ENCODE data around the gene HTATSF1. TPM values are rescaled to one million over a fixed set of nuclear protein-coding genes. Genes with fewer than 3 reads are reported as not detected.

The HTATSF1 gene, protein sequence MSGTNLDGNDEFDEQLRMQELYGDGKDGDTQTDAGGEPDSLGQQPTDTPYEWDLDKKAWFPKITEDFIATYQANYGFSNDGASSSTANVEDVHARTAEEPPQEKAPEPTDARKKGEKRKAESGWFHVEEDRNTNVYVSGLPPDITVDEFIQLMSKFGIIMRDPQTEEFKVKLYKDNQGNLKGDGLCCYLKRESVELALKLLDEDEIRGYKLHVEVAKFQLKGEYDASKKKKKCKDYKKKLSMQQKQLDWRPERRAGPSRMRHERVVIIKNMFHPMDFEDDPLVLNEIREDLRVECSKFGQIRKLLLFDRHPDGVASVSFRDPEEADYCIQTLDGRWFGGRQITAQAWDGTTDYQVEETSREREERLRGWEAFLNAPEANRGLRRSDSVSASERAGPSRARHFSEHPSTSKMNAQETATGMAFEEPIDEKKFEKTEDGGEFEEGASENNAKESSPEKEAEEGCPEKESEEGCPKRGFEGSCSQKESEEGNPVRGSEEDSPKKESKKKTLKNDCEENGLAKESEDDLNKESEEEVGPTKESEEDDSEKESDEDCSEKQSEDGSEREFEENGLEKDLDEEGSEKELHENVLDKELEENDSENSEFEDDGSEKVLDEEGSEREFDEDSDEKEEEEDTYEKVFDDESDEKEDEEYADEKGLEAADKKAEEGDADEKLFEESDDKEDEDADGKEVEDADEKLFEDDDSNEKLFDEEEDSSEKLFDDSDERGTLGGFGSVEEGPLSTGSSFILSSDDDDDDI
- total RNA-seq: 10 to 100 TPM; 37.4 to 41.8 (median 38.7) TPM

DNA sequence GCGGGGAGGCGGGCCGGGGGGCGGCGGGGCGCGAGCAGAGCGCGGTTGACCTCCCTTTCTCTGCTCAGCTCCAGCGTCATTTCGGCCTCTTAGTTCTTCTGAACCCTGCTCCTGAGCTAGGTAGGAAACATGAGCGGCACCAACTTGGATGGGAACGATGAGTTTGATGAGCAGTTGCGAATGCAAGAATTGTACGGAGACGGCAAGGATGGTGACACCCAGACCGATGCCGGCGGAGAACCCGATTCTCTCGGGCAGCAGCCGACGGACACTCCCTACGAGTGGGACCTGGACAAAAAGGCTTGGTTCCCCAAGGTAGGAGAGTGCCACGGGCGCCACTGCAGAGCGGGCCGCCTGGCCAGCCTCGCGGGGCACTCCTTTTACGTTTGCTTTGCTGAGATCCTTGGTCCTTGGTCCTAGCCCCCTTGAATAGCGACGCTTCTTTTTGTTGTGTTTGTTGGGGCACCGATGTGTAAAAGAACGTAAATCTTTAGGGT, at the start of gene HTATSF1:
Gene HTATSF1 (plus strand): TSS at position 37 of the 497 bp plus-strand sequence. CDS start 93 bp downstream, at position 130.
- no peaks in the 10 kb centered on the region for H3K9me3 Mint-ChIP-seq
- DNase-seq: no peak
- peak; percentile 0 to 2 for ATAC-seq
- H3K4me3 Mint-ChIP-seq: peak within 1 kb of the TSS; percentile 94
- peaks cover 16% of the 10 kb centered on the region for H3K4me1 Mint-ChIP-seq (ENCODE audit: low read depth)
- H3K36me3 Mint-ChIP-seq (ENCODE audit: insufficient read depth): peaks cover 8% of the 10 kb centered on the region
- no peaks in the 10 kb centered on the region for H3K27me3 Mint-ChIP-seq (ENCODE audit: low read depth)

DNA sequence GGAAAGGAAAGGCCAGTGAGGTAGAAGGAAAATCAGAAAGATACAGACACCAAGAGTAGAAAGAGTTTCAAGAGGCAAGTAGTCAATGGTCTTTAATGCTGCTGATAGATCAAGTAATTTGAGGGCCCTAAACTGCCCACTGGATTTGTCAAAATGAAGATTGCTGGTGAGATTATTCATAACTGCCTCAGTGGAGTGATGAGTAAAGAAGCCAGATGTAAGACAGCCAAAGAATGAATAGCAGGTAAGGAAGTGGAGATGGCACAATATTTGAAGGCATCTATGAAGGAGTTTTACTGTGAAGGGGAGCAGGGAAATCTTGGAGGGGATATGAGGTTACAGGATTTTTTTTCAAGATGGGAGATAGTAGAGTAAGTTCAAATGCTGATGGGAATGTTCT, 49.4 kb upstream of the HTATSF1 start:
- ATAC-seq (no peak), DNase-seq (no peak)
- Mint-ChIP-seq H3K4me1 (ENCODE audit: low read depth) (no peaks in the 10 kb centered on the region), H3K27me3 (ENCODE audit: low read depth) (no peaks in the 10 kb centered on the region), H3K9me3 (no peaks in the 10 kb centered on the region), H3K4me3 (no peak overlapping the region), H3K36me3 (ENCODE audit: insufficient read depth) (no peaks in the 10 kb centered on the region)

DNA sequence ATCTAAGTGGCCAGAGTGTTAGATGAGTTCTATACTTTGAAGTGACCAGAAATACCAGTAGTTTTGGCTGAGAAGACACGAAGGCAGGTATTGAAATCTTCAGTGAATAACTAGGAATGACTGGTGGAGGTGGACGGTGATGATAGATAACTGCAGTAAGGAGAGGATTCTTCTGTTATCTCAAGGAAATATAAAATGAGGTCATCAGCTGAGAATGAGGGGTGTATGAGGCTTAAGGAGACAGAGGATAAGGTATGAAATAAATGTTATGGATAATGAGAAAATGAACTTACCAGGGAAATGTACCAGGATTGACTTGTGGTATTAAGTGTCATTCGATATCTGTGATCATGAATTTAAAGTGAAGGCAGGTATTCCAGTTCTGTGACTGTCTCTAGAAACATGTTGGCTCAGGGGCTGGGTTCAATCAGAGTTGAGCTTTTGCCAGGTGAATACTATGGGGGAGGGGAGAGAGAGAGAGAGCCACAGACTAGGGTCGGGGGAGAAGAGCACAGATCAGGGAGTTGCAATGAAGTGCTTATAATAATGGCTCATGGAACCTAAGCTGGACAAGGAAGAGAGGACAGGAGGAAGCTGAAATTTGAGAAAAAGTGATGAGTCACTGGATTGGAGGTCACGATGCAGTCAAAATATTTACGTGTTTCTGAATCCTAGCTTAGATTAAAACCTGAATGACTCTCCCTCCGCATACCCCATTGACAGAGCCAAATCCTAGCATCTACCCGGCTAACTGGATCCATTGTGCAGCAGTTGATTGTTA, 47.2 kb upstream of the HTATSF1 start:
- no peak for ATAC-seq

DNA sequence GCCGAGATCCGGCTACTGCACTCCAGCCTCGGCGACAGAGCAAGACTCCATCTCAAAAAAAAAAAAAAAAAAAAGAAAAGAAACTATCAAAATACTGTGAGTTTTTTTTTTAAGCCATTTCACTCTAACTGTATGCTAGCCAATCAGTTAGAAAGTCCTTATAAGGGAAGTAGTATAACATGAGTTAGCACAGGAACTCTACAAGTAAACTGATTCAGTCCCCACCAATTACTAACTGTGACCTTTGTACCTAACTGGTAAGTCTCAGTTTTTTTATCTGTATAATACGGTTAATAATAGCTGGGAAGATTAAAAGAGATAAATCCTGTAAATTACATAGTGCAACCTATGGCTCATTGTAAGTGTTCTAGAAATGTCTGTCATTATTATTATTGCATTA, 44.8 kb upstream of the HTATSF1 start:
- Mint-ChIP-seq H3K4me3 (no peak overlapping the region), H3K27me3 (ENCODE audit: low read depth) (no peaks in the 10 kb centered on the region), H3K9me3 (no peaks in the 10 kb centered on the region), H3K4me1 (ENCODE audit: low read depth) (no peaks in the 10 kb centered on the region), H3K36me3 (ENCODE audit: insufficient read depth) (no peaks in the 10 kb centered on the region)
- ATAC-seq (no peak), DNase-seq (no peak)

More for the DNA sequence above, 47.2 kb upstream of the HTATSF1 start:
- no peak for DNase-seq
- Mint-ChIP-seq H3K36me3 (ENCODE audit: insufficient read depth) (no peaks in the 10 kb centered on the region), H3K9me3 (no peaks in the 10 kb centered on the region), H3K4me3 (no peak overlapping the region), H3K27me3 (ENCODE audit: low read depth) (no peaks in the 10 kb centered on the region), H3K4me1 (ENCODE audit: low read depth) (no peaks in the 10 kb centered on the region)

DNA sequence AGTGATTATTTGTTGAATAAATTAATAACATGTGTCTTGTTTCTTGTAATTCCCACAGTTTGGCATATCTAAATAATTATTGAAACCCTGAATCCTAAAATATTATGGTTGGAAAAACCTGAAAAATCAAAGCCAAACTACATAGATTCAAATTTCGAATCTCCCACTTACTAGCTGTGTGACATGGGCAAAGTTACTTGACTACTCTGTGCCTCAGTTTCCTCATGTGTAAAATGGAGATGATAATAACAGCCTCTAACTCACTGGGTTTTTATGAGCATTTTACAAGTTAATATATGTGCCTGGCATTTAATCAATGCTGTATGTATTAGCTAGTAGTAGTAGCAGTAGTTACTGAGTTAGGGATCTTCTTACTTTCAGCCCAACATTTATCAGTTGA, 44.3 kb upstream of the HTATSF1 start:
- H3K9me3 Mint-ChIP-seq: no peaks in the 10 kb centered on the region

DNA sequence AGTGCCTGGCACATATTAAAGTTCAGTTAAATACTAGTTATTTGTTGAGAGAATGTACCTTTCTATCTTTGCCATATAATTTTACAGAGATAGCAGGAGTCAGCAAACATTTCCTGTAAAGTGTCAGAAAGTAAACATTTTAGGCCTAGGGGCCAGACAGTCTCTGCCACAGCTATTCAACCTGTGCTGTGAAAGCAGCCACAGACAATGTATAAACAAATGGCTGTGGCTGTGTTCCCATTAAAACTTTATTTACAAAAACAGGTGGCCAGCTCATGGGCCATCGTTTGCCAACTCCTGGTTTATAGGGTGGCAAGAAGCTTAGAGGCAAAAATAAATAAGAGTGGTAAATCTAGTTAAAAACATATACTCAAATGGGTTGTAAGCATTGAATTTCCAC, 43.6 kb upstream of the HTATSF1 start:
- Mint-ChIP-seq H3K4me3 (no peak overlapping the region), H3K4me1 (ENCODE audit: low read depth) (no peaks in the 10 kb centered on the region), H3K27me3 (ENCODE audit: low read depth) (no peaks in the 10 kb centered on the region), H3K9me3 (no peaks in the 10 kb centered on the region), H3K36me3 (ENCODE audit: insufficient read depth) (no peaks in the 10 kb centered on the region)
- ATAC-seq (no peak), DNase-seq (no peak)

More for the DNA sequence above, 44.3 kb upstream of the HTATSF1 start:
- Mint-ChIP-seq H3K36me3 (ENCODE audit: insufficient read depth) (no peaks in the 10 kb centered on the region), H3K4me1 (ENCODE audit: low read depth) (no peaks in the 10 kb centered on the region), H3K27me3 (ENCODE audit: low read depth) (no peaks in the 10 kb centered on the region), H3K4me3 (no peak overlapping the region)
- DNase-seq (no peak), ATAC-seq (no peak)

DNA sequence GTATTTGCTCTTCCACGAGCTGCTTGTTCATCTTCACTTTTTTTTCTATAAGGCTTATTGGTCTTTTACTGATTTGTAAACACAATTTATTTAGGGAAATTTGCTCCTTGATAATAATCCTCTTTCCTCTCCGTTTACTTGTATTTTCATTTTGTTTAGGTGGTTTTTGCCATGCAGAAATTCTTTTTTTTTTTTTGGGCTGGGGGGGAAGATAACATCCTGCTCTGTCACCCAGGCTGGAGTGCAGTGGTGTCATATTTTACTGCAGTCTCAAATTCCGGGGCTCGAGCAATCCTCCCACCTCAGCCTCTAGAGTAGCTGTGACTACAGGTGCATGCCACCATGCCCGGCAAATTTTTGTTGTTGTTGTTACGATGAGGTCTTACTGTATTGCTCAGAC, 41.3 kb upstream of the HTATSF1 start:
- H3K4me1 Mint-ChIP-seq (ENCODE audit: low read depth): no peaks in the 10 kb centered on the region
- no peaks in the 10 kb centered on the region for H3K36me3 Mint-ChIP-seq (ENCODE audit: insufficient read depth)
- H3K27me3 Mint-ChIP-seq (ENCODE audit: low read depth): no peaks in the 10 kb centered on the region
- H3K9me3 Mint-ChIP-seq: no peaks in the 10 kb centered on the region
- ATAC-seq: no peak
- no peak overlapping the region for H3K4me3 Mint-ChIP-seq
- no peak for DNase-seq

DNA sequence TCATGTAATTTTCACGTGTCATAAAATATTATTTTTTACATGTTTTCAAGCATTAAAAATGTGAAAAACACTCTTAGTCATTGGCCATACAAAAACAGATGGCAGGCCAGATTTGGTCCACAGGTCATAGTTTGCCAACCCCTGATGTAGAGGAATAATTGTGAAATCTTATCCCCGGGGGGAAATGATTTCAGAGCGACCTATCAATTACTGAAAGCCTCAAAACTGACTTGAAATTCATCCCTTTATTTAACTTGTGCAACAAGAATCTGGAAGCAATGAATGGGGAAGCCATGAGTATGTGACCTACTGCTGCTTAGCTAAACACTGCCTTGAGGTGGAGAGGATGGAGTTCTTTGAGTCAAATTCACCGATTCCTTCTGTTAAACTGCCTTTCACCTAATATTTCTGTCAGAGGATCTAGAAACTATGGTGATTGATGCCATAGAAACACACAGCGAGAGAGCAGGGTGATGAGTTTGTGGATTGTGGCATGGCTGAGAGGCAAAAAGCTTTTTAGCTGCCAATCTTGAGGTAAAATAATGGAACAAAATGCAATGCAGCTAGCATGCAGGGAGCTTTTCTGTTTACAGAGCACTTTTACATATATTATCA, 40.0 kb upstream of the HTATSF1 start:
- no peak overlapping the region for H3K4me3 Mint-ChIP-seq
- H3K36me3 Mint-ChIP-seq (ENCODE audit: insufficient read depth): no peaks in the 10 kb centered on the region
- H3K27me3 Mint-ChIP-seq (ENCODE audit: low read depth): no peaks in the 10 kb centered on the region
- ATAC-seq: no peak
- H3K9me3 Mint-ChIP-seq: no peaks in the 10 kb centered on the region
- H3K4me1 Mint-ChIP-seq (ENCODE audit: low read depth): no peaks in the 10 kb centered on the region
- no peak for DNase-seq

DNA sequence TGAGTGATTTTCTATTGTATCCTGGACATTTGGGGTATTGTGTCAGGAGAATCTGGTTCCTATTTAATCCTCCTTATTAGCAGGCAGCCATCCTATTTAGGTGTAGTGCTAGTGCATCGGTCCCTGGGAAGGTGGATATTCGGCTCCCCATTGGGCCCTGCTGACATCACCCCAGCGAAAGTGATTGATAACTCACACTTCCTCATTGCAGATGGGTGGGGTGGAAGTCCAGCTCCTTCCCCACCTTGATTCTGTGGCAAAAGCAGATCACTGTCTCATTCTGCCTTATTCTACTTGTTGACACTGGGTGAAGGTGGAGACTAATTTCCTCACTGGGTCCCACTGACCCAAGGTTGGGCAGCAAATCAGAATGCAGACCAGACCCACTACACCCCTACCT, 32.8 kb upstream of the HTATSF1 start:
- Mint-ChIP-seq H3K27me3 (ENCODE audit: low read depth) (no peaks in the 10 kb centered on the region), H3K4me3 (no peak overlapping the region), H3K4me1 (ENCODE audit: low read depth) (no peaks in the 10 kb centered on the region), H3K36me3 (ENCODE audit: insufficient read depth) (no peaks in the 10 kb centered on the region), H3K9me3 (no peaks in the 10 kb centered on the region)
- no peak for ATAC-seq
- no peak for DNase-seq

DNA sequence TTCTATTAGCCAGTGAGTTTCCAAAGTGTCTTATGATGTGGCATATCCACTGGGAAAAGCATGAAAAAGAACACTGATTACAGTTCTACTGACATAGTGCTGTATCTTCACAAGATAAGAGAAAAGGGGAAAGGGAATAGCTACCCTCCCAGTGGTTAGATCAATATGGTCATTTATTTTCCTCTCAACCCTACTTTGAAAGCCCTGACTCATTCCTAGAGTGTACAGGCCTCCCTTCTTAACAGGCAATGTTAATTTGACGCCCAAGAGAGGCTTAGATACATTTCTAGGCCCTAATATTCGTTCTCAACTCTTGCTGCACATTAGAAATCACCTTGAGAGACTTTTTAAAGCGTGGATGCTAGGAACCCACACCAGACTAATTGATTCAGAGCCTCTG, 30.1 kb upstream of the HTATSF1 start:
- DNase-seq: no peak
- no peak overlapping the region for H3K4me3 Mint-ChIP-seq
- no peaks in the 10 kb centered on the region for H3K9me3 Mint-ChIP-seq

DNA sequence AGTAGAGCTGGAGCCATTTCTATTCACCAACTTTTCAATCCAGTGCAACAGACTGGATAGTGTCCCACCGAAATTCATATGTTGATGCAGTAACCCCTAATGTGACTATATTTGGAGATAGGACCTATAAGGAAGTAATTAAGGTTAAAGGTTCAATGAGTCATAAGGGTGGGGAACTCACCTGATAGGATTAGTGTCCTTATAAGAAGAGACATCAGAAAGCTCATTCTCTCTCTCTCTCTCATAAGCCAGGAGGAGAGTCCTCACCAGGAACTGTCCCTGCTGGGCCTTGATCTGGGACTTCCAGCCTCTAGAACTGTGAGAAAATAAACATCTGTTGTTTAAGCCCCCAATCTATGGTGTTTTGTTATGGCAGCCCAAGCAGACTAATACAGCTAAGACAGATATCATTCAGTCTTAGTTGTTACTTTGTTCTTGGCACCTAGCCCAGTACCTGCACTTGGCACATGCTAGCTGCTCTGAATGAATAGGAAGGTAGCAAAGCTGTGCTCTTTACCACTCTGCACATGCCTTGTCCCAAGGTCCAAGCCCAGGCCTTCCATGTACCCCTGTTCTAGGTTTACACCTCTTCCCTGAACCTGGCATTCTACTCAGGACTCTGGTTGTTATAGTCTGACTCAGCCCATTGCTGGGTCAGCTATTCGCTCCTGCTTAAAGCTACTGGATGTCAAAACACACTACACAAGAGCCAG, 28.8 kb upstream of the HTATSF1 start:
- H3K4me3 Mint-ChIP-seq: no peak overlapping the region
- DNase-seq: no peak
- H3K9me3 Mint-ChIP-seq: no peaks in the 10 kb centered on the region
- H3K36me3 Mint-ChIP-seq (ENCODE audit: insufficient read depth): no peaks in the 10 kb centered on the region
- no peaks in the 10 kb centered on the region for H3K4me1 Mint-ChIP-seq (ENCODE audit: low read depth)
- H3K27me3 Mint-ChIP-seq (ENCODE audit: low read depth): no peaks in the 10 kb centered on the region
- no peak for ATAC-seq

More for the DNA sequence above, 30.1 kb upstream of the HTATSF1 start:
- ATAC-seq: no peak
- Mint-ChIP-seq H3K4me1 (ENCODE audit: low read depth) (no peaks in the 10 kb centered on the region), H3K36me3 (ENCODE audit: insufficient read depth) (no peaks in the 10 kb centered on the region), H3K27me3 (ENCODE audit: low read depth) (no peaks in the 10 kb centered on the region)

DNA sequence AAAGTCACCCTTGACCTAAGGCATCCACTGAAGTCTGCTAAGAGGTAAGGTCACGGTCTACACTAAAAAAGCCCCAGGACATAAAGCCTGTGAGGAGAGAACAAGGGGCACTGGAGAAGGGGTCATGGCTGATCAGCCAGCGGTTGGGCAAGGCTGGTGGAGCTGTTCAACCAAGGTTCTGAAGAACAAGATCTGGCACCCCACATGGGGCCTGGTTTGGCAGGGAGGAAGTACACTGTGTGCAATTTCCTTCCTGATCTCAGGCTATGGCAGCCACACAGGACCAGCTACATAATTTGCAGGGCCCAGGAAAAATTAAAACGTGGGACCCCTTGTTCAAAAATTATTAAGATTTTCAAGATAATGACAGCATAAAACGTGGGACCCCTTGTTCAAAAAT, 23.7 kb upstream of the HTATSF1 start:
- no peak for DNase-seq
- Mint-ChIP-seq H3K27me3 (ENCODE audit: low read depth) (no peaks in the 10 kb centered on the region), H3K9me3 (no peaks in the 10 kb centered on the region), H3K4me1 (ENCODE audit: low read depth) (no peaks in the 10 kb centered on the region), H3K36me3 (ENCODE audit: insufficient read depth) (no peaks in the 10 kb centered on the region), H3K4me3 (no peak overlapping the region)
- ATAC-seq: no peak

DNA sequence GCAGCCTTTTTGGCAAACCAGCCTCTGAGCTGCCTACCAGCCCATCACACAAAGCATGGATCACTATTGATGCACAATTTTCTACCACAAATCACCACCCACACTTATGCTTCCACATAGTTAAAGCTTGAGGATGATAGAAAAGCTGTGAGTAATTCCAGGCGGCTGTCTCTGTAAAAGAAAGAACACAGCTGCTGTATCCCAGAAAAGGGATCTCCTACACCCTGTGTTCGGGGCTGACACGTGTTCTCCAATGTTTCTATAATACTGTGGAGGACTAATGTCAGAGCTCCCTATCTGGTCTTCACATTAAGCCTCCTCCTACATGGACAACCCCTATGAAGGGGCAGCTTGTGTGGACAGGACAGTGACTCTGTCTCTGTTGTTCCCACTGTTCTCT, 22.2 kb upstream of the HTATSF1 start:
- DNase-seq (no peak), ATAC-seq (no peak)
- no peak overlapping the region for H3K4me3 Mint-ChIP-seq
- H3K9me3 Mint-ChIP-seq: no peaks in the 10 kb centered on the region
- H3K4me1 Mint-ChIP-seq (ENCODE audit: low read depth): no peaks in the 10 kb centered on the region
- no peaks in the 10 kb centered on the region for H3K27me3 Mint-ChIP-seq (ENCODE audit: low read depth)
- no peaks in the 10 kb centered on the region for H3K36me3 Mint-ChIP-seq (ENCODE audit: insufficient read depth)
